ENCODE results near the gene SEMA6B. TPM values are rescaled to one million over a fixed set of nuclear protein-coding genes. Genes with fewer than 3 reads are reported as not detected.

The SEMA6B gene
- total and polyA plus RNA-seq, 2 donors (not counting 1 experiment from before 2014, with no cell fraction given): 0.42 TPM; not detected in 1

DNA sequence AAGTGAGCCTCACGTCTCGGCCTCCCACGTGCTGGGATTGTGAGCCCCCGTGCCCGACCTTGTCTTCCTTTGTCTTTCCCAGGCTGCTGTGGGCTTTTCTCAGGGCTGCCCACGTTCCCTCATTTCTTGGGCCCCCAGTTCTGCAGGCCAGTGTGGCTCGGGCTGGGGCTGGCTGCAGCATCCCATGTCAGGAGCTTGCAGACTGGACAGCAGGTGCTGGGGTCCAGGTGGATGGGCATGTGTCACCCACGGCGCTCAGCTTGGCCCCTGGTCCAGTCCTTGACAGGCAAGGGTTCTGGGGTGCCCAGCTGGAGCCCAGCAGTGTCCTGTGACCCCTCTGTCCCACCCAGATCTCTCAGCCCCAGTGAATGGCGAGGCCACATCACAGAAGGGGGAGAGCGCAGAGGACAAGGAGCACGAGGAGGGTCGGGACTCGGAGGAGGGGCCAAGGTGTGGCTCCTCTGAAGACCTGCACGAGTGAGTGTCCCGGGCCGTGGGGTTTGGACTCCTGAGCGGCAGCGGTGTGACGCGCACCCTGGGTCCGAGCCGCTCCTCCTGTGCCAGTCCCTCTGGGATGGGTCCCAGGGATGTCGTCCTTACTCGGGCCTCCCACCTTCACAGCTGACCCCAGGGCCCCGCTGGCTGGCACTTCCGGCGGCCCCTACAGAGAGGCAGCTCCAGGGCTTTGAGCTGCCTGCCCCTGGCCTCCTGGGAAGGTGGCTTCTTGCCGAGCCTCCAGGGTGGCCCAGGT is 58.5 kb downstream of the SEMA6B start:
- peaks cover 0 to 27% of the 10 kb centered on the region in 2 experiments for H3K36me3 ChIP-seq (replicated peaks in 1 of 2; ENCODE audit: control extremely low read depth in 1 of 2, control insufficient read depth in 1 of 2, extremely low read depth in 1 of 2, insufficient read depth in 2 of 2, low read length in 1 of 2)
- no peak overlapping the region for H3K27ac ChIP-seq (ENCODE audit: low read length in 2 of 2)
- no peaks in the 10 kb centered on the region for H3K27me3 ChIP-seq (replicated peaks in 1 of 4; ENCODE audit: control extremely low read depth in 1 of 4, control insufficient read depth in 3 of 4, insufficient read depth in 4 of 4, low read length in 3 of 4)
- Mint-ChIP-seq H3K4me3 (no peak overlapping the region), H3K27me3 (no peaks in the 10 kb centered on the region), H3K9me3 (ENCODE audit: insufficient read depth) (no peaks in the 10 kb centered on the region), H3K4me1 (no peaks in the 10 kb centered on the region), H3K27ac (no peak overlapping the region)
- no peaks in the 10 kb centered on the region for H3K79me2 ChIP-seq (ENCODE audit: control insufficient read depth, insufficient read depth, low read length)
- no peaks in the 10 kb centered on the region for H4K20me1 ChIP-seq (ENCODE audit: control insufficient read depth, insufficient read depth, low read length, poor library complexity, severe bottlenecking)
- ChIA-PET CTCF (no interaction called here), POLR2A (no interaction called here)
- H3K9ac ChIP-seq (ENCODE audit: low read length): no peak overlapping the region
- 97% methylated on average over 29 of the region's 29 CpGs for WGBS (ENCODE audit: insufficient coverage)
- TF ChIP-seq EZH2 (IDR thresholded peaks at IDR 0.05; ENCODE audit: borderline replicate concordance, insufficient read depth, low read depth, low read length, poor library complexity, severe bottlenecking): no peak
- TF ChIP-seq, protein P1, sequence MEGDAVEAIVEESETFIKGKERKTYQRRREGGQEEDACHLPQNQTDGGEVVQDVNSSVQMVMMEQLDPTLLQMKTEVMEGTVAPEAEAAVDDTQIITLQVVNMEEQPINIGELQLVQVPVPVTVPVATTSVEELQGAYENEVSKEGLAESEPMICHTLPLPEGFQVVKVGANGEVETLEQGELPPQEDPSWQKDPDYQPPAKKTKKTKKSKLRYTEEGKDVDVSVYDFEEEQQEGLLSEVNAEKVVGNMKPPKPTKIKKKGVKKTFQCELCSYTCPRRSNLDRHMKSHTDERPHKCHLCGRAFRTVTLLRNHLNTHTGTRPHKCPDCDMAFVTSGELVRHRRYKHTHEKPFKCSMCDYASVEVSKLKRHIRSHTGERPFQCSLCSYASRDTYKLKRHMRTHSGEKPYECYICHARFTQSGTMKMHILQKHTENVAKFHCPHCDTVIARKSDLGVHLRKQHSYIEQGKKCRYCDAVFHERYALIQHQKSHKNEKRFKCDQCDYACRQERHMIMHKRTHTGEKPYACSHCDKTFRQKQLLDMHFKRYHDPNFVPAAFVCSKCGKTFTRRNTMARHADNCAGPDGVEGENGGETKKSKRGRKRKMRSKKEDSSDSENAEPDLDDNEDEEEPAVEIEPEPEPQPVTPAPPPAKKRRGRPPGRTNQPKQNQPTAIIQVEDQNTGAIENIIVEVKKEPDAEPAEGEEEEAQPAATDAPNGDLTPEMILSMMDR (IDR thresholded peaks at IDR 0.05): no peak
- peaks cover 0 to 4% (median 0%) of the 10 kb centered on the region in 3 donors for H3K9me3 ChIP-seq (ENCODE audit: control extremely low read depth in 1 of 3, control insufficient read depth in 2 of 3, insufficient read depth in 1 of 3, low read length in 2 of 3)
- ATAC-seq (ENCODE audit: low read depth) (no peak), DNase-seq (no peak)
- intact Hi-C loops (cut with micrococcal nuclease): no loop called here
- no peaks in the 10 kb centered on the region for H3K4me1 ChIP-seq (ENCODE audit: control insufficient read depth in 2 of 2, insufficient read depth in 2 of 2, low read length in 2 of 2)
- no peak overlapping the region for H3K4me2 ChIP-seq (replicated peaks; ENCODE audit: low read depth, low read length, poor library complexity, severe bottlenecking)
- no peak overlapping the region for H3K4me3 ChIP-seq (ENCODE audit: control extremely low read depth in 1 of 5, extremely low read depth in 1 of 5, insufficient read depth in 1 of 5, low read depth in 2 of 5, low read length in 4 of 5)
- H2AFZ ChIP-seq (ENCODE audit: insufficient read depth, low read depth, low read length, poor library complexity, severe bottlenecking): no peak overlapping the region

DNA sequence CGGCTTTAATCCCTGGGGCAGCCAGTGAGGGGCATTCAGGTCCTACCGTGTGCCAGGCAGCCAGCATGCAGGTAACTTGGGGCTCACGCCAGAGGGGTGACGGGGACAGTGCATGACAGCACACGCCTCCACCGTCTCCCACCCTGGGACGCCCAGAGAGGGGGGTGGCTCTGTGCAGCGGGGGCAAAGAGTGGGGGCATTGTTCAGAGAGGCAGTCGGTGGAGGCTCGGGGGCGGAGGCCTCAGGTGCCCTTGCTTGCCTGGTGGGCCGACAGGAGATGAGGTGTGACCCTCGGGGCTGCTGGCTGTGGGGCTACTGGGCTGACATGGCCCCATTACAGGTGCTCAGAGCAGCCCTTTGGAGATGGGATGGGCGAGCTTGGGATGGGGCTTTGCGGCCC is 59.6 kb downstream of the SEMA6B start:
- intact Hi-C loops (cut with micrococcal nuclease): no loop called here
- Histone ChIP-seq H3K79me2 (ENCODE audit: control insufficient read depth, insufficient read depth, low read length) (no peaks in the 10 kb centered on the region), H3K4me2 (replicated peaks; ENCODE audit: low read depth, low read length, poor library complexity, severe bottlenecking) (no peak overlapping the region), H3K27me3 (replicated peaks in 1 of 4; ENCODE audit: control extremely low read depth in 1 of 4, control insufficient read depth in 3 of 4, insufficient read depth in 4 of 4, low read length in 3 of 4) (no peaks in the 10 kb centered on the region), H3K27ac (ENCODE audit: low read length in 2 of 2) (no peak overlapping the region), H2AFZ (ENCODE audit: insufficient read depth, low read depth, low read length, poor library complexity, severe bottlenecking) (no peak overlapping the region), H3K4me1 (ENCODE audit: control insufficient read depth in 2 of 2, insufficient read depth in 2 of 2, low read length in 2 of 2) (no peaks in the 10 kb centered on the region), H3K9me3 (ENCODE audit: control extremely low read depth in 1 of 3, control insufficient read depth in 2 of 3, insufficient read depth in 1 of 3, low read length in 2 of 3) (no peaks in the 10 kb centered on the region), H4K20me1 (ENCODE audit: control insufficient read depth, insufficient read depth, low read length, poor library complexity, severe bottlenecking) (no peaks in the 10 kb centered on the region), H3K9ac (ENCODE audit: low read length) (no peak overlapping the region), H3K4me3 (ENCODE audit: control extremely low read depth in 1 of 5, extremely low read depth in 1 of 5, insufficient read depth in 1 of 5, low read depth in 2 of 5, low read length in 4 of 5) (no peak overlapping the region), H3K36me3 (replicated peaks in 1 of 2; ENCODE audit: control extremely low read depth in 1 of 2, control insufficient read depth in 1 of 2, extremely low read depth in 1 of 2, insufficient read depth in 2 of 2, low read length in 1 of 2) (peaks cover 0 to 34% of the 10 kb centered on the region in 2 experiments)
- CTCF ChIA-PET: no interaction called here
- Mint-ChIP-seq H3K27me3 (no peaks in the 10 kb centered on the region), H3K4me1 (no peaks in the 10 kb centered on the region), H3K27ac (no peak overlapping the region), H3K4me3 (no peak overlapping the region), H3K9me3 (ENCODE audit: insufficient read depth) (no peaks in the 10 kb centered on the region)
- DNase-seq (no peak), ATAC-seq (ENCODE audit: low read depth) (no peak)
- POLR2A ChIA-PET: no interaction called here
- WGBS (ENCODE audit: insufficient coverage): 98% methylated on average over 15 of the region's 15 CpGs
- TF ChIP-seq, protein P1 (IDR thresholded peaks at IDR 0.05): no peak
- no peak for TF ChIP-seq EZH2 (IDR thresholded peaks at IDR 0.05; ENCODE audit: borderline replicate concordance, insufficient read depth, low read depth, low read length, poor library complexity, severe bottlenecking)

Data from B cell (primary cell).